GM06990 (cell line): ENCODE measurements around the gene ANKRD65.
A peak's percentile ranks its signal among the peaks of the same experiment; 100 is the strongest.
"Not testable (repeated sequence)": the region's sequence is repeated elsewhere in the genome, so short reads cannot be mapped to it uniquely, and the experiment has no call there.

Experiments
- DNase-seq: peaks from one replicate; pipeline ENCODE4 v3.0.0-alpha.2; 2011; ENCODE audit not compliant: insufficient read length; ENCODE audit errors: extremely low read depth
- H3K27me3 ChIP-seq: replicated peaks from 2 replicates; pipeline ENCODE4 v1.6.0; 2011; ENCODE audit warnings: low read length; ENCODE audit not compliant: control insufficient read depth, insufficient read depth
- H3K36me3 ChIP-seq: 2 replicates; pipeline ENCODE4 v1.5.1; 2011; ENCODE audit warnings: low read length; ENCODE audit not compliant: control insufficient read depth, insufficient read depth
- H3K4me3 ChIP-seq: replicated peaks from 2 replicates; pipeline ENCODE4 v1.5.1; 2011; ENCODE audit warnings: low read depth, mild to moderate bottlenecking, control low read depth, low read length
- CTCF ChIP-seq: IDR thresholded peaks from 2 replicates; pipeline ENCODE4 v1.5.1; 2011; ENCODE audit warnings: low read length, control low read depth, mild to moderate bottlenecking, inconsistent platforms; ENCODE audit not compliant: insufficient read depth, poor library complexity, severe bottlenecking

The ANKRD65 gene

GRCh38 chr1:1407636-1408318, 13.3 kb downstream of the ANKRD65 start:
- DNase-seq, result peak; percentile 64
- Histone ChIP-seq H3K27me3 (no peaks in the 10 kb centered on the region), H3K36me3 (peaks cover 8% of the 10 kb centered on the region), H3K4me3 (peak overlapping the region; percentile 97)
- no peak for TF ChIP-seq CTCF

GRCh38 chr1:1406821-1407635, 14.0 kb downstream of the ANKRD65 start, which contains the start of gene MRPL20:
Gene MRPL20, minus strand, starts transcription at chr1:1407293. Its CDS starts 76 bp downstream, at chr1:1407217.
- peak; percentile 94 for DNase-seq
- H3K36me3 ChIP-seq, result peaks cover 13% of the 10 kb centered on the region
- no peaks in the 10 kb centered on the region for H3K27me3 ChIP-seq
- TF ChIP-seq CTCF, result no peak
- H3K4me3 ChIP-seq, result peak within 1 kb of the TSS; percentile 97

GRCh38 chr1:1406101-1406820, 14.8 kb downstream of the ANKRD65 start:
- DNase-seq, result no peak
- Histone ChIP-seq H3K4me3 (peak overlapping the region; percentile 97), H3K36me3 (peaks cover 16% of the 10 kb centered on the region), H3K27me3 (no peaks in the 10 kb centered on the region)
- TF ChIP-seq CTCF, result peak; percentile 6

GRCh38 chr1:1403653-1404052, 17.4 kb downstream of the ANKRD65 start:
- TF ChIP-seq CTCF, result no peak
- DNase-seq, result no peak
- Histone ChIP-seq H3K36me3 (peaks cover 24% of the 10 kb centered on the region), H3K4me3 (no peak overlapping the region), H3K27me3 (no peaks in the 10 kb centered on the region)

GRCh38 chr1:1402901-1403392, 18.1 kb downstream of the ANKRD65 start:
- H3K36me3 ChIP-seq, result peaks cover 24% of the 10 kb centered on the region
- not testable (repeated sequence) for DNase-seq

More at GRCh38 chr1:1402901-1403392, 18.1 kb downstream of the ANKRD65 start:
- H3K4me3 ChIP-seq, H3K27me3 ChIP-seq: not testable (repeated sequence)
